ENCODE data around the gene SLC4A7.
A peak's percentile ranks its signal among the peaks of the same experiment; 100 is the strongest.

SLC4A7 gene

GRCh38 chr3:27380433-27381357, 103.5 kb downstream of the SLC4A7 start:
- H3K36me3 ChIP-seq (ENCODE audit: insufficient read depth, low read length): peaks cover 81% of the 10 kb centered on the region
- no peak overlapping the region for H3K4me2 ChIP-seq (ENCODE audit: low read length)
- H3K9me3 ChIP-seq (replicated peaks; ENCODE audit: low read length): no peaks in the 10 kb centered on the region

GRCh38 chr3:27378331-27378730, 105.9 kb downstream of the SLC4A7 start:
- H3K9me3 ChIP-seq (replicated peaks; ENCODE audit: low read length): no peaks in the 10 kb centered on the region
- no peaks in the 10 kb centered on the region for H3K27me3 ChIP-seq (ENCODE audit: control insufficient read depth, insufficient read depth, low read length)
- no peak overlapping the region for H3K9ac ChIP-seq (ENCODE audit: low read depth, low read length)
- peaks cover 67% of the 10 kb centered on the region for H3K36me3 ChIP-seq (ENCODE audit: insufficient read depth, low read length)
- H3K4me3 ChIP-seq (ENCODE audit: low read length): no peak overlapping the region
- no peak overlapping the region for H3K4me2 ChIP-seq (ENCODE audit: low read length)
- H3K4me1 ChIP-seq (ENCODE audit: control insufficient read depth, insufficient read depth, low read length): no peaks in the 10 kb centered on the region

More at GRCh38 chr3:27380433-27381357, 103.5 kb downstream of the SLC4A7 start:
- Histone ChIP-seq H3K9ac (ENCODE audit: low read depth, low read length) (no peak overlapping the region), H3K4me1 (ENCODE audit: control insufficient read depth, insufficient read depth, low read length) (no peaks in the 10 kb centered on the region), H3K27me3 (ENCODE audit: control insufficient read depth, insufficient read depth, low read length) (no peaks in the 10 kb centered on the region), H3K4me3 (ENCODE audit: low read length) (no peak overlapping the region)

GRCh38 chr3:27376109-27376772, 107.9 kb downstream of the SLC4A7 start:
- Histone ChIP-seq H3K4me3 (ENCODE audit: low read length) (no peak overlapping the region), H3K4me2 (ENCODE audit: low read length) (no peak overlapping the region), H3K9me3 (replicated peaks; ENCODE audit: low read length) (no peaks in the 10 kb centered on the region), H3K27me3 (ENCODE audit: control insufficient read depth, insufficient read depth, low read length) (no peaks in the 10 kb centered on the region), H3K9ac (ENCODE audit: low read depth, low read length) (no peak overlapping the region), H3K4me1 (ENCODE audit: control insufficient read depth, insufficient read depth, low read length) (no peaks in the 10 kb centered on the region), H3K36me3 (ENCODE audit: insufficient read depth, low read length) (peaks cover 53% of the 10 kb centered on the region)

- no peaks in the 10 kb centered on the region for H3K4me1 ChIP-seq (ENCODE audit: control insufficient read depth, insufficient read depth, low read length)
- H3K4me3 ChIP-seq (ENCODE audit: low read length): peak within 1 kb of the TSS; percentile 58
- no peak within 1 kb of the TSS for H3K9ac ChIP-seq (ENCODE audit: low read depth, low read length)
- H3K27me3 ChIP-seq (ENCODE audit: control insufficient read depth, insufficient read depth, low read length): no peaks in the 10 kb centered on the region
- no peaks in the 10 kb centered on the region for H3K9me3 ChIP-seq (replicated peaks; ENCODE audit: low read length)
- peaks cover 36% of the 10 kb centered on the region for H3K36me3 ChIP-seq (ENCODE audit: insufficient read depth, low read length)
- H3K4me2 ChIP-seq (ENCODE audit: low read length): peak within 1 kb of the TSS; percentile 68
Measured at GRCh38 chr3:27368831-27369607, 115.2 kb downstream of the SLC4A7 start, which contains the start of gene NEK10. NEK10 (minus strand) TSS chr3:27369383; CDS start chr3:27352882, 16,501 bp downstream.

- peaks cover under 1% of the 10 kb centered on the region for H3K4me1 ChIP-seq (ENCODE audit: control insufficient read depth, insufficient read depth, low read length)
- no peak overlapping the region for H3K4me2 ChIP-seq (ENCODE audit: low read length)
- H3K27me3 ChIP-seq (ENCODE audit: control insufficient read depth, insufficient read depth, low read length): no peaks in the 10 kb centered on the region
- no peaks in the 10 kb centered on the region for H3K9me3 ChIP-seq (replicated peaks; ENCODE audit: low read length)
- peaks cover 28% of the 10 kb centered on the region for H3K36me3 ChIP-seq (ENCODE audit: insufficient read depth, low read length)
- no peak overlapping the region for H3K9ac ChIP-seq (ENCODE audit: low read depth, low read length)
- no peak overlapping the region for H3K4me3 ChIP-seq (ENCODE audit: low read length)
Measured at GRCh38 chr3:27366062-27366591, 118.1 kb downstream of the SLC4A7 start.

- Histone ChIP-seq H3K4me3 (ENCODE audit: low read length) (no peak overlapping the region), H3K4me2 (ENCODE audit: low read length) (no peak overlapping the region), H3K4me1 (ENCODE audit: control insufficient read depth, insufficient read depth, low read length) (peaks cover 17% of the 10 kb centered on the region), H3K9me3 (replicated peaks; ENCODE audit: low read length) (no peaks in the 10 kb centered on the region), H3K27me3 (ENCODE audit: control insufficient read depth, insufficient read depth, low read length) (no peaks in the 10 kb centered on the region), H3K9ac (ENCODE audit: low read depth, low read length) (no peak overlapping the region), H3K36me3 (ENCODE audit: insufficient read depth, low read length) (no peaks in the 10 kb centered on the region)
Measured at GRCh38 chr3:27360113-27361078, 123.8 kb downstream of the SLC4A7 start.

- no peak overlapping the region for H3K4me3 ChIP-seq (ENCODE audit: low read length)
- H3K36me3 ChIP-seq (ENCODE audit: insufficient read depth, low read length): no peaks in the 10 kb centered on the region
- H3K4me2 ChIP-seq (ENCODE audit: low read length): no peak overlapping the region
- H3K9me3 ChIP-seq (replicated peaks; ENCODE audit: low read length): no peaks in the 10 kb centered on the region
- H3K9ac ChIP-seq (ENCODE audit: low read depth, low read length): no peak overlapping the region
- no peaks in the 10 kb centered on the region for H3K27me3 ChIP-seq (ENCODE audit: control insufficient read depth, insufficient read depth, low read length)
- H3K4me1 ChIP-seq (ENCODE audit: control insufficient read depth, insufficient read depth, low read length): peaks cover 20% of the 10 kb centered on the region
Measured at GRCh38 chr3:27358372-27358771, 125.8 kb downstream of the SLC4A7 start.

GRCh38 chr3:27357665-27358258, 126.4 kb downstream of the SLC4A7 start:
- Histone ChIP-seq H3K36me3 (ENCODE audit: insufficient read depth, low read length) (no peaks in the 10 kb centered on the region), H3K4me1 (ENCODE audit: control insufficient read depth, insufficient read depth, low read length) (peaks cover 20% of the 10 kb centered on the region), H3K27me3 (ENCODE audit: control insufficient read depth, insufficient read depth, low read length) (no peaks in the 10 kb centered on the region), H3K9me3 (replicated peaks; ENCODE audit: low read length) (no peaks in the 10 kb centered on the region), H3K4me3 (ENCODE audit: low read length) (no peak overlapping the region), H3K9ac (ENCODE audit: low read depth, low read length) (no peak overlapping the region), H3K4me2 (ENCODE audit: low read length) (no peak overlapping the region)

GRCh38 chr3:27356976-27357375, 127.2 kb downstream of the SLC4A7 start:
- Histone ChIP-seq H3K27me3 (ENCODE audit: control insufficient read depth, insufficient read depth, low read length) (no peaks in the 10 kb centered on the region), H3K9ac (ENCODE audit: low read depth, low read length) (no peak overlapping the region), H3K4me2 (ENCODE audit: low read length) (no peak overlapping the region), H3K4me1 (ENCODE audit: control insufficient read depth, insufficient read depth, low read length) (peaks cover 20% of the 10 kb centered on the region), H3K36me3 (ENCODE audit: insufficient read depth, low read length) (no peaks in the 10 kb centered on the region), H3K9me3 (replicated peaks; ENCODE audit: low read length) (no peaks in the 10 kb centered on the region), H3K4me3 (ENCODE audit: low read length) (no peak overlapping the region)

GRCh38 chr3:27354588-27355203, 129.5 kb downstream of the SLC4A7 start:
- H3K9ac ChIP-seq (ENCODE audit: low read depth, low read length): no peak overlapping the region
- H3K4me3 ChIP-seq (ENCODE audit: low read length): no peak overlapping the region
- no peak overlapping the region for H3K4me2 ChIP-seq (ENCODE audit: low read length)
- H3K27me3 ChIP-seq (ENCODE audit: control insufficient read depth, insufficient read depth, low read length): no peaks in the 10 kb centered on the region
- H3K9me3 ChIP-seq (replicated peaks; ENCODE audit: low read length): no peaks in the 10 kb centered on the region
- peaks cover 4% of the 10 kb centered on the region for H3K36me3 ChIP-seq (ENCODE audit: insufficient read depth, low read length)
- peaks cover 8% of the 10 kb centered on the region for H3K4me1 ChIP-seq (ENCODE audit: control insufficient read depth, insufficient read depth, low read length)

Measured in skeletal muscle satellite cell (primary cell).